ENCODE measurements around the gene KCNAB1. TPM values are rescaled to one million over a fixed set of nuclear protein-coding genes. Genes with fewer than 3 reads are reported as not detected.

The KCNAB1 gene
- total RNA-seq, 2 donors from 2014 or later: 0.07 to 0.74 TPM

DNA sequence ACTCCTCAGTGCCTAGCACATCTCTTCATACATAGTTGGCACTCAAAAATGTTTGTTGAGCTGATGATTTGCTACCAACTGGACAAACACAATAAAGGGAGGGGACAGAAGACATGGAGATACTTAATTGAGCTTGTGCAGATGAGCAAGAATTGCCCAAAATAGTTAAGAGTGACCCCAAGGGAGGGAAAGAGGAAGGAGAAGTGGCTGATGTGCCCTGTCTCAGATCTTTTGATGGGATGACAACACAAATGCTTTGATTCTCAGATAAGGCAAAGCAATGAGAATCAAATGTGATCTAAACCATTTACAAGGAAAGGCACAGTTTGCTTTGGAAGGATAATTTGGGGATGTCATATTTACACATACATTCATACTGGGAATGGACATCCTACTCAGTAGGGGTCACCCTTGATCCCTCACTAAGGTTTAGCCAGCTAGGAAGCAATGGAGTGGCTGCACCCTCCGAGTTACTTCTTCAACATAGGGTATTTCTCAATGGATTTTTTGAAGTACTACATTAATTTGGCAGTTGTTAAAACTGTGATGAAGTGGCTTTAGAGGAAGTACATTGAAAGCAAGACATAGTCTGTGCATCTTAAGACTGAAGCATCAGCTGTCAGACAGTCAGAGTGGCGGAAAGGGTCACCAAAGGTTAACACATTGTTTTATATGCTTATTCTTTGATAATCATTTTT lies 456.4 kb downstream of the KCNAB1 start:
- H3K27ac ChIP-seq: no peak overlapping the region
- TF ChIP-seq, protein P1, sequence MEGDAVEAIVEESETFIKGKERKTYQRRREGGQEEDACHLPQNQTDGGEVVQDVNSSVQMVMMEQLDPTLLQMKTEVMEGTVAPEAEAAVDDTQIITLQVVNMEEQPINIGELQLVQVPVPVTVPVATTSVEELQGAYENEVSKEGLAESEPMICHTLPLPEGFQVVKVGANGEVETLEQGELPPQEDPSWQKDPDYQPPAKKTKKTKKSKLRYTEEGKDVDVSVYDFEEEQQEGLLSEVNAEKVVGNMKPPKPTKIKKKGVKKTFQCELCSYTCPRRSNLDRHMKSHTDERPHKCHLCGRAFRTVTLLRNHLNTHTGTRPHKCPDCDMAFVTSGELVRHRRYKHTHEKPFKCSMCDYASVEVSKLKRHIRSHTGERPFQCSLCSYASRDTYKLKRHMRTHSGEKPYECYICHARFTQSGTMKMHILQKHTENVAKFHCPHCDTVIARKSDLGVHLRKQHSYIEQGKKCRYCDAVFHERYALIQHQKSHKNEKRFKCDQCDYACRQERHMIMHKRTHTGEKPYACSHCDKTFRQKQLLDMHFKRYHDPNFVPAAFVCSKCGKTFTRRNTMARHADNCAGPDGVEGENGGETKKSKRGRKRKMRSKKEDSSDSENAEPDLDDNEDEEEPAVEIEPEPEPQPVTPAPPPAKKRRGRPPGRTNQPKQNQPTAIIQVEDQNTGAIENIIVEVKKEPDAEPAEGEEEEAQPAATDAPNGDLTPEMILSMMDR (IDR thresholded peaks at IDR 0.05): no peak
- intact Hi-C loops (cut with DNase I): no loop called here
- no peaks in the 10 kb centered on the region for H3K9me3 ChIP-seq
- DNase-seq: no peak
- no peak overlapping the region for H3K9ac ChIP-seq (ENCODE audit: low read depth in 2 of 2, low read length in 2 of 2)
- no peak overlapping the region for H3K4me3 ChIP-seq
- H3K4me1 ChIP-seq: no peaks in the 10 kb centered on the region
- H3K27me3 ChIP-seq: no peaks in the 10 kb centered on the region
- H3K36me3 ChIP-seq: no peaks in the 10 kb centered on the region

DNA sequence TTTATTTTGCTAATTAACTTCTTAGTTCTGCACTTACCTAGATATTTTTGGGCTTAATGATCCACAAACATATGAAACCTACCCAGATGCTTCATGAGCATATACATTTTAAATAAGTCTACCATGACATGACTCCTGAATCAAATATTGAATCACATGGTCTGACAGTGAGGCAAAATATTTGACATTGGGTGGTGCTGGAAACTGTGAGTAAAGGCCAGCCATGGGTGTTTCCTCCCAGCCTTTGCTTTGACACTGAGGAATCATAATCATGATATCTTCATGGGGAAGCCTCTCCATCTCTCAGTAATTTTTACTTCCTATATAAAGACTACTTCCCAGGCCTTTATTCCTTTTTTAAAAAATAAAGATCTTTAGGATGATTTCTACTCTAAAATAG lies 457.4 kb downstream of the KCNAB1 start:
- Histone ChIP-seq H3K4me1 (no peaks in the 10 kb centered on the region), H3K27ac (no peak overlapping the region), H3K9me3 (no peaks in the 10 kb centered on the region), H3K4me3 (no peak overlapping the region), H3K36me3 (no peaks in the 10 kb centered on the region), H3K27me3 (no peaks in the 10 kb centered on the region), H3K9ac (ENCODE audit: low read depth in 2 of 2, low read length in 2 of 2) (no peak overlapping the region)
- intact Hi-C loops (cut with DNase I): no loop called here
- TF ChIP-seq, protein P1 (IDR thresholded peaks at IDR 0.05): no peak
- DNase-seq: no peak

DNA sequence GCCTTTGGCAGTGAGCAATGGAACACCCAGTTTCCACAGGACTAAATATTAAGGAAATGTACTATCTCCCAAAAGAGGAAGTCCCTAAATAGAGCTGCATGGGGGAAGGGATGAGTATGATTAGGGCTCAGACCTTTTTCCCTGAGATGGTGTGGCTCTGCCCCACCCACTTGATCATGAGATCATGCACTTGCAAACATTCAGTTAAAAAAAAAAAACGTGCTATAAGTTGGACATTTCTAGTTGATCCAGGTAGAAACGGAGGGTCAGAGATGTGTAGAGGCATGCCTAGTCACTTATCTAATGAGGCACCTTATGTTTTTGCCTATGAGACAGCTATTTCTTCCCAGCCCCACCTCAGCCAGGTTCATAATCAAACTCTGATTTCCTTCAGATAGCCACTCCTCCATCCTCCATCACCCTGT lies 459.1 kb downstream of the KCNAB1 start:
- DNase-seq: no peak

DNA sequence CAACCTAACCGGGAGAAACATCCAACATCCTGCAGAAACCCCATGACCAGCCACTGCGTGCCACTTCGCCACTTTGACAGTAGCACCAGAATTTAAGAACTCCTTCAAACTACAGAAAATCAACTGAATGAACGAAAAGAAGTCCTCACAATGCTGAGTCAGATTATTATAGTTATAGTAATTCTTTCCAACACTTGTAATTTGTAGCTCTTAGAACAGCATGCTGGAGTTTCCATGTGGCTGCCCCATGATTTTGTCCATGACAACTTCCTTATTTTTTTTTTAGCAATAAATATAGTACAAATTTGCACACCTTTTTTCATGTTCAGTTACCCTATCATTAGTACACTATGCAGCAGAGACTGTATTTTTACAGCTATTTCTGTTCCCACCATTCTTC lies 460.7 kb downstream of the KCNAB1 start:
- Histone ChIP-seq H3K36me3 (no peaks in the 10 kb centered on the region), H3K9me3 (no peaks in the 10 kb centered on the region), H3K4me1 (no peaks in the 10 kb centered on the region), H3K4me3 (no peak overlapping the region), H3K9ac (ENCODE audit: low read depth in 2 of 2, low read length in 2 of 2) (no peak overlapping the region), H3K27ac (no peak overlapping the region), H3K27me3 (no peaks in the 10 kb centered on the region)
- intact Hi-C loops (cut with DNase I): no loop called here
- TF ChIP-seq, protein P1 (IDR thresholded peaks at IDR 0.05): no peak
- no peak for DNase-seq

More for the DNA sequence above, 459.1 kb downstream of the KCNAB1 start:
- no peaks in the 10 kb centered on the region for H3K4me1 ChIP-seq
- no peaks in the 10 kb centered on the region for H3K36me3 ChIP-seq
- no peaks in the 10 kb centered on the region for H3K9me3 ChIP-seq
- H3K27me3 ChIP-seq: no peaks in the 10 kb centered on the region
- no peak overlapping the region for H3K27ac ChIP-seq
- TF ChIP-seq, protein P1 (IDR thresholded peaks at IDR 0.05): no peak
- no peak overlapping the region for H3K9ac ChIP-seq (ENCODE audit: low read depth in 2 of 2, low read length in 2 of 2)
- intact Hi-C loops (cut with DNase I): no loop called here
- H3K4me3 ChIP-seq: no peak overlapping the region

DNA sequence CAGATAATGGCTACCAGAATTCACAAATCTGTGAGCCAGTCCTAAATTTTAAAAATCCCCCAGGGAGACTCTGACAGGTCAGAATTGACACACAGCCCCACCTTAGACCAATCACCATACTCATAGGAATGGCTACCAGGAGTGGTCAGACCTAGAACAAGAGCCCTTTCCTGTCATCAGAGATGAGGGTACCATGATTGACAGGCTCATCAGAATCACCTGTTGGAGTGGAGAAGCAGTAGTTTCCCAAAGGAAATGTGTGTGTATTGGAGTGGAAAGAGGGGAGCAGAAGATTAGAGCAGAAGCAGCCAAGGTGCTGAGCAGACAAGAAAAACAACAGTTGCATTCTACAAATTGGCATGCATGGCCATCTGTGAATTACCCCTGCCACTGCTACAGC lies 461.6 kb downstream of the KCNAB1 start:
- Histone ChIP-seq H3K4me3 (no peak overlapping the region), H3K4me1 (no peaks in the 10 kb centered on the region), H3K27ac (no peak overlapping the region), H3K9ac (ENCODE audit: low read depth in 2 of 2, low read length in 2 of 2) (no peak overlapping the region), H3K9me3 (no peaks in the 10 kb centered on the region), H3K27me3 (no peaks in the 10 kb centered on the region), H3K36me3 (no peaks in the 10 kb centered on the region)
- intact Hi-C loops (cut with DNase I): no loop called here
- no peak for DNase-seq
- TF ChIP-seq, protein P1 (IDR thresholded peaks at IDR 0.05): no peak

Data from colonic mucosa (tissue), 4 donors.